ENCODE data around the gene BBOX1.
"Not testable (repeated sequence)": the region's sequence is repeated elsewhere in the genome, so short reads cannot be mapped to it uniquely, and the experiment has no call there.

The BBOX1 gene

DNA sequence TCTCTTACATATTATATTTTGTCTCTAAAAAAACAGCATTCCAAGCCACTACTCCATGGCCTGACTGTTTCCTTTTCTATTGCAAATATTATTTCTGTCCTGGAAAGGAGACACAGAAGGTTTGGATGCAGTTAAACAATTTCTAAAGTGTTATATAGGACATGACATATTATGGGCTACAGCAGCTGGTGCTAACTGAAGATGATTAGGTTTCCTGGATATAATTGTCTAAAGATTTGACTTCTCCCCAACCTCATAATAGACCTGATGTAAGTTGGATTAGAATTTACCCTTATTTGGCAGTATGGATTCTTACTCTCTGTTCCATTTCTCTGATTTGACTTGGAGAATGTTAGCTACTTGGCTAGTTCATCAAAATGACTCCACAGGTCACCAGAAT lies 90.2 kb downstream of the BBOX1 start:
- Histone ChIP-seq H3K4me1 (ENCODE audit: insufficient read depth, insufficient read length) (no peaks in the 10 kb centered on the region), H3K36me3 (ENCODE audit: insufficient read depth, insufficient read length, low read length) (no peaks in the 10 kb centered on the region), H3K4me3 (ENCODE audit: insufficient read length, low read depth) (no peak overlapping the region), H3K9me3 (ENCODE audit: insufficient read depth, low read length) (no peaks in the 10 kb centered on the region; the same call in 1 of the 2 replicates), H3K9ac (ENCODE audit: insufficient read length, low read depth) (no peak overlapping the region), H3K27me3 (ENCODE audit: insufficient read depth, insufficient read length) (no peaks in the 10 kb centered on the region)
- no peak for TF ChIP-seq SUZ12 (IDR thresholded peaks at IDR 0.05; ENCODE audit: extremely low read depth, insufficient read depth, insufficient read length)
- no peak for TF ChIP-seq ZNF274 (IDR thresholded peaks at IDR 0.05; ENCODE audit: low read depth, low read length)
- no peak for TF ChIP-seq YY1 (IDR thresholded peaks at IDR 0.05; ENCODE audit: insufficient read depth, insufficient read length)
- DNase-seq (ENCODE audit: low read depth, low spot score), result no peak

DNA sequence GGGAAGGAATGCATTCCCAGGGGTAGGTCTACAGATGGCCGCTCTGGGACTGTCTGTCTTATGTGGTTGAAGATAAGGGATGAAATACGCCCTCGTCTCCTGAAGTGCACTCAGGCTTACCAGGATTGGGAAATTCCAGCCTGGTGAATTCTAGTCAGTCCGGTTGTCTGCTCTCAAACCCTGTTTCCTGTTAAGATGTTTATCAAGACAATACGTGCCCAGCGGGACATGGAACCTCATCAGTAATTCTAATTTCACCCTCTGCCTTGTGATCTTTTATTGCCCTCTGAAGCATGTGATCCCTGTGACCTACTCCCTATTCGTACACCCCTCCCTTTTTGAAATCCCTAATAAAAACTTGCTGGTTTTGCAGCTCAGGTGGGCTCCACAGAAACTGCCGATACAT lies 95.3 kb downstream of the BBOX1 start:
- H3K4me1 ChIP-seq (ENCODE audit: insufficient read depth, insufficient read length); H3K9ac ChIP-seq (ENCODE audit: insufficient read length, low read depth); H3K9me3 ChIP-seq (ENCODE audit: insufficient read depth, low read length); H3K27me3 ChIP-seq (ENCODE audit: insufficient read depth, insufficient read length); H3K36me3 ChIP-seq (ENCODE audit: insufficient read depth, insufficient read length, low read length); DNase-seq (ENCODE audit: low read depth, low spot score); H3K4me3 ChIP-seq (ENCODE audit: insufficient read length, low read depth): not testable (repeated sequence)

DNA sequence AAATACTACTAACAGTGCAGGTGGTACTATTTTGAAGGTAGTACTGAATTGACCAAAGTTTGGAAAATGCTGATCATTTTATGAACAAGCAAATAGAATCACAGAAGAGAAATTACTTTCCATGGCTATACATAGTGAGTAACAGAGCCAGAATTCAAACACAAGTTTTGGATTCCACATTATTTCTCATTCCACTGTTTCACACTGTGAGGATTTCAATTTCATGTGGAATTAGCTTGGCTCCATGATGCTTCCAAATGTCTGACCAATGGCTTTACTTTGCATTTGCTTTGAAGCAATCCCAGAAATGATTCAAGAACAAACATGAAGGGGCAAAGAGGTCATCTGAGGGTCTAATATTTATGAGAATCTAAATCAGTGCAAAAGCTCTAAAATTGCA lies 98.1 kb downstream of the BBOX1 start:
- Histone ChIP-seq H3K4me3 (ENCODE audit: insufficient read length, low read depth) (no peak overlapping the region), H3K27me3 (ENCODE audit: insufficient read depth, insufficient read length) (no peaks in the 10 kb centered on the region), H3K9me3 (ENCODE audit: insufficient read depth, low read length) (peaks cover 10% of the 10 kb centered on the region), H3K36me3 (ENCODE audit: insufficient read depth, insufficient read length, low read length) (no peaks in the 10 kb centered on the region), H3K4me1 (ENCODE audit: insufficient read depth, insufficient read length) (no peaks in the 10 kb centered on the region), H3K9ac (ENCODE audit: insufficient read length, low read depth) (no peak overlapping the region)
- TF ChIP-seq ZNF274 (IDR thresholded peaks at IDR 0.05; ENCODE audit: low read depth, low read length) (no peak), YY1 (IDR thresholded peaks at IDR 0.05; ENCODE audit: insufficient read depth, insufficient read length) (no peak), SUZ12 (IDR thresholded peaks at IDR 0.05; ENCODE audit: extremely low read depth, insufficient read depth, insufficient read length) (no peak)
- DNase-seq (ENCODE audit: low read depth, low spot score), result no peak

DNA sequence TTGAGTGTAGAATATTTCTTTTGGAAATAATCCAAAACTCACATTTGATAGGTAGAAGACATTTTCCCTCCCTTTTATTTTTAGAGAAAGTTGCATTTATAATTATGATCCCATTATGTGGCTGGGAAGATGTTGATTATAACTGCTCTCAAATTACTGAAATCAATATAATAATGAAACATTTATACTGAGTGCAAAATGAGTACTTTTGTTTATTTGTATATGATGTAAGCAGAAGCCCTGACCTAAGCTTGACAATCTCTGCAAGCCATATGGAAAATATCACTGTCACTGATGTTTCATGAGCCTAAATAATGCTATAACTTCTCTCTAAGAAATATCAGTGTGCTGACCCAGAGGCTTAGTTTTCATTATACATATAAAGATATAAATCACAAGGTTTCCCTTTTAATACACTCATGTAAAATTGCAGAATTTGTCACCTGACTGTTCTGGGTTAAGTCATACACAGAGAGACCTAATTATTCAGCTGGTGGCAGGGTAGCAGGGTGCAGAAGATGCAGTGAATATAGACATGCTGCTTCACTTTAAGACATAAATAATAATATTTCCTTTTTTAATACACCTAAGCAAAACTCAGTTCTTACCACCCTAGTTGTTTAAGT lies 99.2 kb downstream of the BBOX1 start:
- Histone ChIP-seq H3K4me3 (ENCODE audit: insufficient read length, low read depth) (no peak overlapping the region), H3K9ac (ENCODE audit: insufficient read length, low read depth) (no peak overlapping the region), H3K9me3 (ENCODE audit: insufficient read depth, low read length) (peaks cover 10% of the 10 kb centered on the region), H3K27me3 (ENCODE audit: insufficient read depth, insufficient read length) (no peaks in the 10 kb centered on the region), H3K36me3 (ENCODE audit: insufficient read depth, insufficient read length, low read length) (no peaks in the 10 kb centered on the region), H3K4me1 (ENCODE audit: insufficient read depth, insufficient read length) (no peaks in the 10 kb centered on the region)
- DNase-seq (ENCODE audit: low read depth, low spot score), result no peak
- no peak for TF ChIP-seq ZNF274 (IDR thresholded peaks at IDR 0.05; ENCODE audit: low read depth, low read length)

GRCh38 chr11:27141576-27141975 lies 101.0 kb downstream of the BBOX1 start:
- Histone ChIP-seq H3K4me1 (ENCODE audit: insufficient read depth, insufficient read length) (no peaks in the 10 kb centered on the region), H3K9me3 (ENCODE audit: insufficient read depth, low read length) (peaks cover 4% of the 10 kb centered on the region), H3K27me3 (ENCODE audit: insufficient read depth, insufficient read length) (no peaks in the 10 kb centered on the region), H3K4me3 (ENCODE audit: insufficient read length, low read depth) (no peak overlapping the region), H3K36me3 (ENCODE audit: insufficient read depth, insufficient read length, low read length) (no peaks in the 10 kb centered on the region), H3K9ac (ENCODE audit: insufficient read length, low read depth) (no peak overlapping the region)
- no peak for TF ChIP-seq YY1 (IDR thresholded peaks at IDR 0.05; ENCODE audit: insufficient read depth, insufficient read length)
- TF ChIP-seq SUZ12 (IDR thresholded peaks at IDR 0.05; ENCODE audit: extremely low read depth, insufficient read depth, insufficient read length), result no peak
- TF ChIP-seq ZNF274 (IDR thresholded peaks at IDR 0.05; ENCODE audit: low read depth, low read length), result no peak
- no peak for DNase-seq (ENCODE audit: low read depth, low spot score)

DNA sequence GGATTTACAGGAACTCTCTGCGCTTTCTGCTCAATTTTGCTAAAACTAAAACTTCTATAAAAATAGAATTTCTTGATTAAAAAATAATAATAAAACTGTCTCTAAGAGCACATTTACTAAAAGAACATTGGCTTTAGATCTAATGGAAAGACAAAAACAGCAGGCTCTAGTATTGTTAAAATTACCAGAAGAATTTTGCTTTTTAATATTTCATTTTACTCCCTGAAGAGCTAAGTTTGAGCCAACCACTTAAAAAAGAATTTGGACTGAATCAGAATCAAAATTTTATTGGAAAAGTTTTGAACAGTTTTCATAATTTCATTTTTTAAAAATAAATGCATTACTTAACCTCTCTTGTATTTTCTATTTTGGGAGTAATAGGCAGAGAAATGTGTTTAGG lies 107.3 kb downstream of the BBOX1 start:
- no peak for DNase-seq (ENCODE audit: low read depth, low spot score)
- Histone ChIP-seq H3K27me3 (ENCODE audit: insufficient read depth, insufficient read length) (no peaks in the 10 kb centered on the region), H3K9me3 (ENCODE audit: insufficient read depth, low read length) (peaks cover 10% of the 10 kb centered on the region; the same call in 1 of the 2 replicates), H3K36me3 (ENCODE audit: insufficient read depth, insufficient read length, low read length) (no peaks in the 10 kb centered on the region), H3K4me3 (ENCODE audit: insufficient read length, low read depth) (no peak overlapping the region), H3K4me1 (ENCODE audit: insufficient read depth, insufficient read length) (peaks cover 4% of the 10 kb centered on the region), H3K9ac (ENCODE audit: insufficient read length, low read depth) (no peak overlapping the region)
- no peak for TF ChIP-seq YY1 (IDR thresholded peaks at IDR 0.05; ENCODE audit: insufficient read depth, insufficient read length)
- no peak for TF ChIP-seq ZNF274 (IDR thresholded peaks at IDR 0.05; ENCODE audit: low read depth, low read length)
- no peak for TF ChIP-seq SUZ12 (IDR thresholded peaks at IDR 0.05; ENCODE audit: extremely low read depth, insufficient read depth, insufficient read length)

GRCh38 chr11:27148506-27148905 lies 107.9 kb downstream of the BBOX1 start:
- Histone ChIP-seq H3K9ac (ENCODE audit: insufficient read length, low read depth) (no peak overlapping the region), H3K4me3 (ENCODE audit: insufficient read length, low read depth) (no peak overlapping the region), H3K4me1 (ENCODE audit: insufficient read depth, insufficient read length) (peaks cover 4% of the 10 kb centered on the region), H3K27me3 (ENCODE audit: insufficient read depth, insufficient read length) (no peaks in the 10 kb centered on the region), H3K9me3 (ENCODE audit: insufficient read depth, low read length) (peaks cover 10% of the 10 kb centered on the region; the same call in 1 of the 2 replicates), H3K36me3 (ENCODE audit: insufficient read depth, insufficient read length, low read length) (no peaks in the 10 kb centered on the region)
- DNase-seq (ENCODE audit: low read depth, low spot score), result no peak
- TF ChIP-seq SUZ12 (IDR thresholded peaks at IDR 0.05; ENCODE audit: extremely low read depth, insufficient read depth, insufficient read length) (no peak), YY1 (IDR thresholded peaks at IDR 0.05; ENCODE audit: insufficient read depth, insufficient read length) (no peak), ZNF274 (IDR thresholded peaks at IDR 0.05; ENCODE audit: low read depth, low read length) (no peak)

DNA sequence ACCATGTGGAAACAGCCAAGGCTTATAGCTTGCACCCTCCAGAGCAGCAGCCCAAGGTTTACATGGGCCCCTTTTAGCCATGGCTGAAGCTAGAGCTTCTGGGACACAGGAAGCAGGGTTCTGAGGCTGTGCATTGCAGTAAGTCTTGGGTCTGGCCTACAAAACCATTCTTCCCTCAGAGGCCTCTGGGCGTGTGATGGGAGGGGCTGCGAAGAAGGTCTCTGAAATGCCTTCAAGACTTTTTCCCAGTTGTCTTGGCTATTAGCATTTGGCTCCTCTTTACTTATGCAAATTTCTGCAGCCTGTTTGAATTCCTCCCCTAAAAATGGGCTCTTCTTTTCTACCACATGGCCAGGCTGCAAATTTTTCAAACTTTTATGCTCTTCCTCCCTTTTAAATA lies 109.5 kb downstream of the BBOX1 start:
- H3K4me1 ChIP-seq (ENCODE audit: insufficient read depth, insufficient read length), result peaks cover 4% of the 10 kb centered on the region
- DNase-seq (ENCODE audit: low read depth, low spot score), result peak; percentile 27
- no peaks in the 10 kb centered on the region for H3K36me3 ChIP-seq (ENCODE audit: insufficient read depth, insufficient read length, low read length)
- peaks cover 10% of the 10 kb centered on the region; the same call in 1 of the 2 replicates for H3K9me3 ChIP-seq (ENCODE audit: insufficient read depth, low read length)
- H3K27me3 ChIP-seq (ENCODE audit: insufficient read depth, insufficient read length), result no peaks in the 10 kb centered on the region
- TF ChIP-seq SUZ12 (IDR thresholded peaks at IDR 0.05; ENCODE audit: extremely low read depth, insufficient read depth, insufficient read length) (no peak), YY1 (IDR thresholded peaks at IDR 0.05; ENCODE audit: insufficient read depth, insufficient read length) (no peak), ZNF274 (IDR thresholded peaks at IDR 0.05; ENCODE audit: low read depth, low read length) (no peak)
- H3K9ac ChIP-seq (ENCODE audit: insufficient read length, low read depth), result no peak overlapping the region
- no peak overlapping the region for H3K4me3 ChIP-seq (ENCODE audit: insufficient read length, low read depth)

All from NT2/D1 (cell line).